Hepatocyte (in vitro differentiated cells): Measurements from ENCODE around the gene CCDC187.

Experiments used
- CTCF ChIP-seq: fragments of 200-600 bp; sonication (generic); IDR thresholded peaks from 2 replicates; pipeline ENCODE4 v1.5.1; 2016; ENCODE audit warnings: antibody characterized with exemption, mild to moderate bottlenecking; ENCODE audit not compliant: poor library complexity
- EZH2 ChIP-seq: fragments of 200-600 bp; sonication (generic); IDR thresholded peaks from 2 replicates; pipeline ENCODE4 v1.6.1; 2016; ENCODE audit warnings: antibody characterized with exemption, mild to moderate bottlenecking, borderline replicate concordance
- EZH2phosphoT487 ChIP-seq: fragments of 200-600 bp; sonication (generic); IDR thresholded peaks from one replicate; pipeline ENCODE4 v1.6.1; 2018; ENCODE audit warnings: antibody characterized with exemption, mild to moderate bottlenecking, low read depth, moderate library complexity; ENCODE audit not compliant: unreplicated experiment, severe bottlenecking

DNA sequence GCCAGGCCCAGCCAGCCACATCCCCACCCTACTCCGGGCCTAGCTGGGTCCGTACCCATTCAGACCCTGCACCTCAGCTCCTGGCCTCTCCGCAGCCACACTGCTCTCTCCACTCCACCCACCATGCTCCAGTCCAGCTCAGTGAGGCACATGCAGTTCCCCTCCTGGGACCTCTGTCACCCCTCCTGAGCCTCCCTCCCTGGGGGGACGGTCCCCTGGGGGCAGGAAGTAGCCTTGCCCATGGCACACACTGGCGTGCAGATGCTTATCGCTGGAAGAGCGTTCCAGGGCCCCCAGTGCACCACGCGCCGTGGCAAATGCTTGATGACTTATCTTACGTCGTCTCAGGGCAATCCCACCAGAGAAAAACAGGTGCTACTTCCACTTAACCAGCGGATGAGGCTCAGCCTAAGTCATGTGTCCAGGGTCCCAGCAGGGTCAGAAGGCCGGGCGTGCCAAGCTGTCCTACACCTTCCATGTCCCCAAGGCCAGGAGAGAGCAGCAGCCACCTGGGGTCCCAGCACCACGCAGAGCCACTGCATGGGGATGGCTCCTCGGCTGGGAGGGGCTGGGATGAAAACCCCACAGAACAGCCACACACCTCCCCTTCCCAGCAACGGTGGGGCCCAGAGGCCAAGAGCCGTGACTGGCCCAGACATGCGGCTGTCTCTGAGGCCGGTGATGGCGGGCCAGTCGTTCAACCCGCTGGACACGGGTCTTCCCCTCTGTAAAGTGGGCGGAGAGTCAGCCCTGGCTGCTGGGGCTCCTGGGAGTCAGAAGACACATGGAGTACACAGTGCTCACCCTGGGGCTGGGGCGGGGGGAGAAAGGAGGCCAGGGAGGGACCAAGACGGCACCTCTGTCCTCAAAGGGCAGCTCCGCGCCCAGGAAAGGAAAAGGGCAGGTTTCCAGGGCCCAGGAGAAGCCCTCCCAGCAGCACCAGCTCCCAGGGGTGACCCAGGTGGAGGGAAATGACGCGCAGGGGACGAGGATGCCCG is 2.6 kb upstream of the CCDC187 start:
- TF ChIP-seq CTCF (no peak), EZH2phosphoT487 (no peak), EZH2 (no peak)
